Breast epithelium (tissue), 4 donors: ENCODE data around the gene TNFRSF6B. TPM values are rescaled to one million over a fixed set of nuclear protein-coding genes. Genes with fewer than 3 reads are reported as not detected.

Experiments
- DNase-seq, 2 donors: peaks; one replicate each; pipeline ENCODE4 v3.0.0-alpha.2; 2019; ENCODE audit warnings: low spot score in 2 of 2
- H3K27ac ChIP-seq, 2 donors: fragments of 200-600 bp; sonication (generic) in 1 of 2; one replicate each; pipeline ENCODE4 v1.5.1; 2016 to 2019; ENCODE audit warnings: mild to moderate bottlenecking in 1 of 2
- H3K27me3 ChIP-seq, 2 donors: fragments of 200-600 bp; sonication (generic) in 1 of 2; one replicate each; pipeline versions ENCODE4 v1.5.1 to v1.6.0; 2017 to 2019; ENCODE audit warnings: control low read depth in 1 of 2, mild to moderate bottlenecking in 1 of 2
- H3K36me3 ChIP-seq: fragments of 200-600 bp; one replicate; pipeline ENCODE4 v1.5.1; 2019
- H3K4me1 ChIP-seq, 2 donors: fragments of 200-600 bp; sonication (generic); one replicate each; pipeline ENCODE4 v1.5.1; 2016 to 2019; ENCODE audit warnings: control low read depth in 1 of 2
- H3K4me3 ChIP-seq, 3 donors: fragments of 200-600 bp; sonication (generic); 1 replicate in 2 of 3; 2 replicates in 1 of 3; pipeline ENCODE4 v1.5.1; 2016 to 2019; ENCODE audit warnings: mild to moderate bottlenecking in 3 of 3, moderate library complexity in 2 of 3
- H3K9me3 ChIP-seq, 2 donors: fragments of 200-600 bp; sonication (generic) in 1 of 2; one replicate each; pipeline ENCODE4 v1.5.1; 2016 to 2019; ENCODE audit warnings: control low read depth in 1 of 2
- CTCF ChIP-seq, 3 donors: fragments of 450-650 bp; IDR thresholded peaks; one replicate each; pipeline ENCODE4 v1.5.1; 2016 to 2017; ENCODE audit warnings: antibody characterized with exemption in 3 of 3, mild to moderate bottlenecking in 3 of 3, moderate library complexity in 3 of 3
- POLR2A ChIP-seq: fragments of 450-650 bp; IDR thresholded peaks from one replicate; pipeline ENCODE4 v1.6.1; 2016; ENCODE audit warnings: antibody characterized with exemption, mild to moderate bottlenecking, moderate library complexity
- POLR2AphosphoS5 ChIP-seq, 3 donors: sonication (generic); formaldehyde crosslinking; IDR thresholded peaks; one replicate each; pipeline ENCODE4 v1.6.1; 2017; ENCODE audit warnings: antibody characterized with exemption in 3 of 3
- intact Hi-C: fragments of 100-400 bp; cut with DNase I; formaldehyde crosslinking; loops from one replicate; pipeline ENCODE4 v1.15.1; 2023; ENCODE audit warnings: low total_unique reads
- total RNA-seq, 3 donors: library from RNA; depleted of rRNA; stranded (reverse); fragments of >200 nt; gene quantifications; one replicate each; pipeline ENCODE4 v1.1.0, GENCODE V29; 2016

TNFRSF6B gene
- total RNA-seq, 3 donors from 2014 or later, result 2.8 to 40.0 (median 7.4) TPM

- H3K36me3 ChIP-seq, result peaks cover 7% of the 10 kb centered on the region
Observed at GRCh38 chr20:63708301-63709148, 12.1 kb downstream of the TNFRSF6B start.

GRCh38 chr20:63709149-63709527 lies 12.7 kb downstream of the TNFRSF6B start:
- Histone ChIP-seq H3K27me3 (no peaks in the 10 kb centered on the region), H3K4me1 (peaks cover 7 to 13% of the 10 kb centered on the region in 2 donors), H3K9me3 (peaks cover 0 to 4% of the 10 kb centered on the region in 2 donors), H3K36me3 (peaks cover 7% of the 10 kb centered on the region), H3K27ac (no peak overlapping the region), H3K4me3 (peak overlapping the region; percentile 88 to 93 (median 91))
- intact Hi-C loops, result no loop called here
- no peak for DNase-seq
- TF ChIP-seq POLR2AphosphoS5 (IDR thresholded peaks at IDR 0.05), result no peak
- no peak for TF ChIP-seq CTCF (IDR thresholded peaks at IDR 0.05)
- TF ChIP-seq POLR2A, result no peak

More at GRCh38 chr20:63708301-63709148, 12.1 kb downstream of the TNFRSF6B start:
- TF ChIP-seq POLR2AphosphoS5 (IDR thresholded peaks at IDR 0.05), result no peak
- no peak for TF ChIP-seq POLR2A
- TF ChIP-seq CTCF (IDR thresholded peaks at IDR 0.05), result no peak
- peak overlapping the region; percentile 88 to 93 (median 91) for H3K4me3 ChIP-seq
- no peak for DNase-seq
- H3K27me3 ChIP-seq, result no peaks in the 10 kb centered on the region
- peak overlapping the region; percentile 90 to 92 for H3K27ac ChIP-seq
- H3K4me1 ChIP-seq, result peaks cover 7 to 13% of the 10 kb centered on the region in 2 donors
- no peaks in the 10 kb centered on the region for H3K9me3 ChIP-seq
- intact Hi-C loops, result no loop called here

- no peaks in the 10 kb centered on the region for H3K27me3 ChIP-seq
- H3K4me3 ChIP-seq, result no peak overlapping the region
- no peak overlapping the region for H3K27ac ChIP-seq
- H3K9me3 ChIP-seq, result peaks cover 10 to 13% of the 10 kb centered on the region in 2 donors
- H3K4me1 ChIP-seq, result peaks cover 7 to 10% of the 10 kb centered on the region in 2 donors
- no peak for DNase-seq
- TF ChIP-seq CTCF (IDR thresholded peaks at IDR 0.05) (no peak), POLR2A (no peak), POLR2AphosphoS5 (IDR thresholded peaks at IDR 0.05) (no peak)
- no peaks in the 10 kb centered on the region for H3K36me3 ChIP-seq
- intact Hi-C loops, result no loop called here
Observed at GRCh38 chr20:63711085-63711645, 14.7 kb downstream of the TNFRSF6B start.

GRCh38 chr20:63712191-63712590 lies 15.7 kb downstream of the TNFRSF6B start:
- intact Hi-C loops, result no loop called here

More at GRCh38 chr20:63712191-63712590, 15.7 kb downstream of the TNFRSF6B start:
- H3K36me3 ChIP-seq, result no peaks in the 10 kb centered on the region
- peaks cover 0 to 7% of the 10 kb centered on the region in 2 donors for H3K4me1 ChIP-seq
- TF ChIP-seq POLR2AphosphoS5 (IDR thresholded peaks at IDR 0.05) (no peak), POLR2A (no peak), CTCF (IDR thresholded peaks at IDR 0.05) (no peak)
- H3K9me3 ChIP-seq, result peaks cover 10 to 13% of the 10 kb centered on the region in 2 donors
- H3K27me3 ChIP-seq, result no peaks in the 10 kb centered on the region
- no peak overlapping the region for H3K4me3 ChIP-seq
- no peak overlapping the region for H3K27ac ChIP-seq
- DNase-seq, result no peak
